ENCODE data around the gene FAM184A. TPM values are rescaled to one million over a fixed set of nuclear protein-coding genes. Genes with fewer than 3 reads are reported as not detected.

FAM184A gene
- total RNA-seq, 1 experiment from 2014 or later: 0.97 TPM

DNA sequence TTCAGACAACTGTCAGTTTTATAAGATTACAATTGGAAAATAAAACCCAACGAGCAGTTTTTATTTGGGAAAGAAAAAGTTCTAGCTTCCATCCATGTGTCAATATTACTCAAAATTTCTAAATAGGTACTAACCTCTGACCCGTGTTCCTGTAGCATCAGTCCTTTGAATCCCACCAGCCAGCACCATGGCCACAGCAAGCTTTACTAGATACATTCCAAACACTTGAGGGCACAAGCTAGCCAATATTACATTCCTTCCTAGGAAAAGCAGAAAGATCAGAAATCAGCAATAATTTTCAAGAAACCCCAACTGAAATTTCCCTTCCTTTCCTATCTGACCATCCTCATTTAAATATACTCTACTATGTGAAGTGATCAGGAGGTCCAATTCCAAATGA lies 165.3 kb downstream of the FAM184A start:
- BruUV-seq (replicated peaks): no TSS peak
- Histone ChIP-seq H3K9me3 (ENCODE audit: low read depth, low read length, poor library complexity, severe bottlenecking) (no peaks in the 10 kb centered on the region), H3K36me3 (ENCODE audit: insufficient read depth, low read length, poor library complexity, severe bottlenecking) (peaks cover 73% of the 10 kb centered on the region), H3K4me3 (ENCODE audit: low read depth, low read length, poor library complexity, severe bottlenecking) (no peak overlapping the region), H3K27me3 (replicated peaks; ENCODE audit: insufficient read depth, low read depth, low read length, poor library complexity) (no peaks in the 10 kb centered on the region), H3K4me1 (ENCODE audit: insufficient read depth, low read length, poor library complexity, severe bottlenecking) (no peaks in the 10 kb centered on the region), H3K27ac (ENCODE audit: low read depth, low read length, poor library complexity, severe bottlenecking) (no peak overlapping the region)
- intact Hi-C loops (cut with micrococcal nuclease; ENCODE audit: unreplicated experiment): no loop called here
- no peak for DNase-seq (ENCODE audit: low spot score)
- POLR2A ChIA-PET (ENCODE audit: low non-redundant PET): no interaction called here
- TF ChIP-seq EZH2 (IDR thresholded peaks at IDR 0.05; ENCODE audit: borderline replicate concordance, low read depth, low read length, poor library complexity, severe bottlenecking) (no peak), CTCF (conservative IDR thresholded peaks at IDR 0.05; ENCODE audit: low read depth, low read length) (no peak)
- CTCF ChIA-PET: no interaction called here

DNA sequence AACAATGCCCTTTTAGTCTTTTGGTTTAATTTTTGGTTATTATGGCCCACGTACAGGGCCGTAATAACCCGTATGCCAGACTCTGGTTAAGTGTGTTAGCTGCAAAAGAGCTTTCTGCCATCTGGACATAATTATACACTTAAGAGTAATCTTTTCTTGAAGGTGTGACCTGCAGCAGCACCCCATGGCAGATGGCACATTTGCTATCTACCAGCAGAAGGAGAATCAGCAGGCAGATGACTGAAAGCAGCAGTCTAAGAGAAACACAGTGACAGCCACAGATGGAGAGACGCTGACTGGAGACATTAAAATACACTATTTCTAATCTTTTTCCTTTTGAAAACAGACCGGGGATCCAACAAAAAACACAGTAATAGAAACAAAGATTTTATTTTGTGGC lies 165.8 kb downstream of the FAM184A start:
- Histone ChIP-seq H3K4me1 (ENCODE audit: insufficient read depth, low read length, poor library complexity, severe bottlenecking) (no peaks in the 10 kb centered on the region), H3K9me3 (ENCODE audit: low read depth, low read length, poor library complexity, severe bottlenecking) (no peaks in the 10 kb centered on the region), H3K4me3 (ENCODE audit: low read depth, low read length, poor library complexity, severe bottlenecking) (no peak overlapping the region), H3K27me3 (replicated peaks; ENCODE audit: insufficient read depth, low read depth, low read length, poor library complexity) (no peaks in the 10 kb centered on the region), H3K36me3 (ENCODE audit: insufficient read depth, low read length, poor library complexity, severe bottlenecking) (peaks cover 79% of the 10 kb centered on the region), H3K27ac (ENCODE audit: low read depth, low read length, poor library complexity, severe bottlenecking) (no peak overlapping the region)
- no TSS peak for BruUV-seq (replicated peaks)
- ChIA-PET CTCF (no interaction called here), POLR2A (ENCODE audit: low non-redundant PET) (no interaction called here)
- intact Hi-C loops (cut with micrococcal nuclease; ENCODE audit: unreplicated experiment): no loop called here
- TF ChIP-seq CTCF (conservative IDR thresholded peaks at IDR 0.05; ENCODE audit: low read depth, low read length) (no peak), EZH2 (IDR thresholded peaks at IDR 0.05; ENCODE audit: borderline replicate concordance, low read depth, low read length, poor library complexity, severe bottlenecking) (no peak)
- DNase-seq (ENCODE audit: low spot score): peak; percentile 14

Small RNA genes within 50 kb of the gene (microRNA-seq; reads per million reads assigned to microRNA genes)
- gene MIR548B: not detected

Other genes with a start within 250 kb of the FAM184A start
- 69.6 and 75.6 TPM in 2 replicates for gene ASF1A, start 184.5 kb downstream of the FAM184A start, total RNA-seq (2021)
- gene MCM9, start 143.5 kb downstream of the FAM184A start, total RNA-seq (2021): 14.3 and 16.9 TPM in 2 replicates